ENCODE data around the gene RIPOR3.

Gene RIPOR3

GRCh38 chr20:50595988-50596693 is 95.2 kb downstream of the RIPOR3 start:
- H3K27ac ChIP-seq (replicated peaks), result no peak overlapping the region
- no peak for DNase-seq (ENCODE audit: low read depth in 1 of 2, low spot score in 1 of 2)
- no peak for TF ChIP-seq SPI1 (IDR thresholded peaks at IDR 0.05; ENCODE audit: borderline replicate concordance, low read depth)
- no peak for TF ChIP-seq POLR2AphosphoS5 (IDR thresholded peaks at IDR 0.05; ENCODE audit: low read depth)
- TF ChIP-seq GABPA (IDR thresholded peaks at IDR 0.05; ENCODE audit: low read depth), result no peak
- no peaks in the 10 kb centered on the region for H3K27me3 ChIP-seq (ENCODE audit: insufficient read depth, poor library complexity, severe bottlenecking)
- H3K4me3 ChIP-seq (replicated peaks; ENCODE audit: insufficient read depth, low read length), result no peak overlapping the region

- DNase-seq (ENCODE audit: low read depth in 1 of 2, low spot score in 1 of 2), result no peak
- Histone ChIP-seq H3K27me3 (ENCODE audit: insufficient read depth, poor library complexity, severe bottlenecking) (no peaks in the 10 kb centered on the region), H3K27ac (replicated peaks) (no peak overlapping the region), H3K4me3 (replicated peaks; ENCODE audit: insufficient read depth, low read length) (no peak overlapping the region)
- TF ChIP-seq CTCF (IDR thresholded peaks at IDR 0.05; ENCODE audit: insufficient read depth, low read length) (no peak), REST (IDR thresholded peaks at IDR 0.05; ENCODE audit: insufficient replicate concordance, low read depth) (no peak), GABPA (IDR thresholded peaks at IDR 0.05; ENCODE audit: low read depth) (no peak), SPI1 (IDR thresholded peaks at IDR 0.05; ENCODE audit: borderline replicate concordance, low read depth) (no peak), POLR2AphosphoS5 (IDR thresholded peaks at IDR 0.05; ENCODE audit: low read depth) (no peak)
Observed at GRCh38 chr20:50595433-50595895, 95.9 kb downstream of the RIPOR3 start.

- DNase-seq (ENCODE audit: low read depth in 1 of 2, low spot score in 1 of 2), result peak in 1 of 2 experiments; percentile 22
- no peaks in the 10 kb centered on the region for H3K27me3 ChIP-seq (ENCODE audit: insufficient read depth, poor library complexity, severe bottlenecking)
- TF ChIP-seq POLR2AphosphoS5 (IDR thresholded peaks at IDR 0.05; ENCODE audit: low read depth), result no peak
- no peak for TF ChIP-seq REST (IDR thresholded peaks at IDR 0.05; ENCODE audit: insufficient replicate concordance, low read depth)
- no peak for TF ChIP-seq SPI1 (IDR thresholded peaks at IDR 0.05; ENCODE audit: borderline replicate concordance, low read depth)
- no peak for TF ChIP-seq GABPA (IDR thresholded peaks at IDR 0.05; ENCODE audit: low read depth)
- TF ChIP-seq CTCF (IDR thresholded peaks at IDR 0.05; ENCODE audit: insufficient read depth, low read length), result no peak
- no peak overlapping the region for H3K27ac ChIP-seq (replicated peaks)
- H3K4me3 ChIP-seq (replicated peaks; ENCODE audit: insufficient read depth, low read length), result no peak overlapping the region
Observed at GRCh38 chr20:50594591-50595432, 96.5 kb downstream of the RIPOR3 start.

GRCh38 chr20:50594231-50594590 is 97.1 kb downstream of the RIPOR3 start:
- TF ChIP-seq POLR2AphosphoS5 (IDR thresholded peaks at IDR 0.05; ENCODE audit: low read depth) (no peak), GABPA (IDR thresholded peaks at IDR 0.05; ENCODE audit: low read depth) (no peak), CTCF (IDR thresholded peaks at IDR 0.05; ENCODE audit: insufficient read depth, low read length) (no peak), SPI1 (IDR thresholded peaks at IDR 0.05; ENCODE audit: borderline replicate concordance, low read depth) (no peak), REST (IDR thresholded peaks at IDR 0.05; ENCODE audit: insufficient replicate concordance, low read depth) (no peak)
- no peak for DNase-seq (ENCODE audit: low read depth in 1 of 2, low spot score in 1 of 2)
- Histone ChIP-seq H3K27me3 (ENCODE audit: insufficient read depth, poor library complexity, severe bottlenecking) (no peaks in the 10 kb centered on the region), H3K4me3 (replicated peaks; ENCODE audit: insufficient read depth, low read length) (no peak overlapping the region), H3K27ac (replicated peaks) (no peak overlapping the region)
